GM12864 (cell line): ENCODE data around the gene TEAD1.

ENCODE experiments used
- DNase-seq: peaks from one replicate; pipeline ENCODE4 v3.0.0-alpha.2; 2011; ENCODE audit warnings: low read depth
- H3K4me3 ChIP-seq: 2 replicates; pipeline ENCODE4 v1.5.1; 2011; ENCODE audit warnings: mild to moderate bottlenecking, low read depth, low read length, control low read depth
- TF ChIP-seq, protein P1 (sequence below): IDR thresholded peaks from 2 replicates; pipeline ENCODE4 v1.5.1; 2011; ENCODE audit warnings: low read depth, mild to moderate bottlenecking, moderate library complexity, low read length, control low read depth, inconsistent platforms; ENCODE audit errors: missing control alignments

TEAD1 gene

DNA sequence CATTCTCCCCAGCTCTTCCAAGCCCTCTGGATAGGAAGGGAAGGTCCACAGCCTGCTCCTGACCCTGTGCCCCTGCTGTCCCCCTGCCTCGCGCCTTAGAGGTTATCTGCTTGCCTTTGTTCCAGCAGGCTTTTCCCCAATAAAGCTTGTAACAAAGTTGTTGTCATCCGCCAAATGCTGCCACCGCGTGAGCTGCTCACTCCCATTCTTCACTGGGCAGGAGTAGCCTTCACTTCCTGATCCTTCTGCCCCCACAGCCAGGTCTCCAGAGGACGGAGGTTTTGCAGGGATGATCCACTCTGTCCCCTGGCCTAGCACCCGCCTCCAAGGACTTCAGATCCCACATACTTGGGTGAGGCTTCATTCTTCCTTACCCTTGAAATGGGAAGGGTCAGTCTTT lies 240.9 kb downstream of the TEAD1 start:
- DNase-seq: no peak
- no peak overlapping the region for H3K4me3 ChIP-seq
- TF ChIP-seq, protein P1, sequence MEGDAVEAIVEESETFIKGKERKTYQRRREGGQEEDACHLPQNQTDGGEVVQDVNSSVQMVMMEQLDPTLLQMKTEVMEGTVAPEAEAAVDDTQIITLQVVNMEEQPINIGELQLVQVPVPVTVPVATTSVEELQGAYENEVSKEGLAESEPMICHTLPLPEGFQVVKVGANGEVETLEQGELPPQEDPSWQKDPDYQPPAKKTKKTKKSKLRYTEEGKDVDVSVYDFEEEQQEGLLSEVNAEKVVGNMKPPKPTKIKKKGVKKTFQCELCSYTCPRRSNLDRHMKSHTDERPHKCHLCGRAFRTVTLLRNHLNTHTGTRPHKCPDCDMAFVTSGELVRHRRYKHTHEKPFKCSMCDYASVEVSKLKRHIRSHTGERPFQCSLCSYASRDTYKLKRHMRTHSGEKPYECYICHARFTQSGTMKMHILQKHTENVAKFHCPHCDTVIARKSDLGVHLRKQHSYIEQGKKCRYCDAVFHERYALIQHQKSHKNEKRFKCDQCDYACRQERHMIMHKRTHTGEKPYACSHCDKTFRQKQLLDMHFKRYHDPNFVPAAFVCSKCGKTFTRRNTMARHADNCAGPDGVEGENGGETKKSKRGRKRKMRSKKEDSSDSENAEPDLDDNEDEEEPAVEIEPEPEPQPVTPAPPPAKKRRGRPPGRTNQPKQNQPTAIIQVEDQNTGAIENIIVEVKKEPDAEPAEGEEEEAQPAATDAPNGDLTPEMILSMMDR: no peak

DNA sequence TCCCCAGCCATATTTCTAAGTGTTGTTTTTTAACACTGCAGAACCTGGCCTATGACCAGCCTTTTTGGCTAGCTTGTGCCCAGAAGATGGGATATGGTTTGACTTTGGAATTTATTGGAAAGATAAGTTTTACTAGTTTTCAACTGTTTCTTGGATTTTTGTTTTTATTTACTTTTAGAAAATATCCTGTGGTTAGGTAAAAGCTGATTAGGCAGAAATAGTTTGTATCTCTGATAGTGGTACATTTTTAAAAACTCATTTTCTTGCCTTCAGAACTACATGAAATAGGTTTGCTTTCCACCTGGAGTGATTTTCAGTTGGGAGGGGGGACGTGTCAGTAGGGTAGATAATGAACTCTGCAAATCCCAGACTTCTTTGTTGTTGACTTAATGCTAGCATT lies 243.6 kb downstream of the TEAD1 start:
- H3K4me3 ChIP-seq: no peak overlapping the region
- no peak for DNase-seq
- TF ChIP-seq, protein P1: no peak

DNA sequence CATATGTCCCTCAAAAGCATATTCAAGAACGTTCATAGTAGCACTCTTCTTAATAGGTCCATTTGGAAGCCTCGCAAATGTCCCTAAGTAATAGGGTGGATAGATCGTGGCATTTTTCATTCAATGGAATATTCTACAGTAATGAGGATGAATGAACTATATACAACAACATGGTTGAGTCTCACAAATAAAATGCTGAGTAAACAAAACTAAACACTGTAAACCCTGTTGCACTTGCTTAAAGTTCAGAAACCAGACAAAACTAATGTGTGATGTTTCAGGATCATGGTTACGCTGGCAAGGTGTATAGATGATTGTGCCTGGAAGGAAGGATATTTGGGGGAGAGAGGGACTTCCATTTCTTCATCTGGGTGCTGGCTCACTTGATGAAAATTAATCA lies 244.4 kb downstream of the TEAD1 start:
- no peak overlapping the region for H3K4me3 ChIP-seq
- TF ChIP-seq, protein P1: no peak
- no peak for DNase-seq

DNA sequence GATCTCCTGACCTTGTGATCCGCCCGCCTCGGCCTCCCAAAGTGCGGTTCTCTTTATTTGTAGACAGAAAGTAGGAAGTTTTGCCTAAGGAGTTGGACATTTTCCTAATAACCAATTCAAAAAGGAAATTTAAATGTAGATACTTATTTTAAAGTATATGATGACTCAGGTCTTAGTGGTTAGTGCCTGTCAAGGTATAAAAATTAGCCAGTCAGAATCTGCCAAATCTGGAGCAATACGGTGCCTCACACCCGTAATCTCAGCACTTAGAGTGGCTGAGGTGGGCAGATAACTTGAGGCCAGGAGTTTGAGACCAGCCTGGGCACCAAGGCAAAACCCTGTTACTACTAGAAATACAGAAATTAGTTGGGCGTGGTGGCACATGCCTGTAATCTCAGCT lies 248.2 kb downstream of the TEAD1 start:
- DNase-seq: no peak
- TF ChIP-seq, protein P1: no peak
- H3K4me3 ChIP-seq: no peak overlapping the region

DNA sequence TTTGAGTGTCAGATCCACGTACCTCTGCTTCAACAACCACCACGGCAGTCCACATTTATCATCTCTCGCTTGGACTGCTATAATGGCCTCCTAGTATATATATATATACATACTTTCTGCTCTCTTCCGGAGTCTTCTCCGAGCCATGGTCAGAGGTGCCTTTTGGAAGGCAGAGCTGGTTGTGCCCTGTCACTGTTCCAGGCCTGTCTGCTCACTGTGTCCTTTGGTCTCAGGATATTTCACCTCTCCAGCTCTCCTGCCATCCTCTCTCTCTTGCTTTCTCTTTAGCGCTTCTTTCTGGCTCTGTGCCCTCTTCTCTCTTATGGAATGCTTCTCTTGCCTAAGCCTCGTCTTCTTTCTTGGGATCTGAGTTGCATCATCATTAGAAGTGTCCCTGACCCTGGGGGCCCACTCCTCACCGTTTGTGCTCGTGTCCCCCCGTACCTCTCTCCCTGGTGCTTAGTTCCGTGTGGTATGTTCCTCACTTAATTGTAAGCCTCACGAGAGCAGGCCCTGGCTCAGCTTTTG lies 248.8 kb downstream of the TEAD1 start:
- TF ChIP-seq, protein P1: no peak
- H3K4me3 ChIP-seq: no peak overlapping the region
- DNase-seq: no peak

DNA sequence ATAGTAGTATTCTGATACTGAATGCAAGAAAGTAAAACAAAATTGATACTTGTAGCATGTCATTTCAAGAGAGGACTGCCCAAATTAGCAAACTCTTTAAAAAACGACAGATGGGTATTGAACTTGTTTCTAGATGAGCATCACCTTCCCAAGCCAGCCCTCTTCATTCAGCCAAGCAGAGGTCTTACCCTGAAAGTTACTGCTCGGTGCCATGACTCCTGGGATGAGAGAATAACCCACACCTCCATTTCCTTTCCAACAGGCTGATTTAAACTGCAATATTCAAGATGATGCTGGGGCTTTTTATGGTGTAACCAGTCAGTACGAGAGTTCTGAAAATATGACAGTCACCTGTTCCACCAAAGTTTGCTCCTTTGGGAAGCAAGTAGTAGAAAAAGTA lies 250.4 kb downstream of the TEAD1 start:
- H3K4me3 ChIP-seq: no peak overlapping the region
- no peak for DNase-seq
- TF ChIP-seq, protein P1: no peak

DNA sequence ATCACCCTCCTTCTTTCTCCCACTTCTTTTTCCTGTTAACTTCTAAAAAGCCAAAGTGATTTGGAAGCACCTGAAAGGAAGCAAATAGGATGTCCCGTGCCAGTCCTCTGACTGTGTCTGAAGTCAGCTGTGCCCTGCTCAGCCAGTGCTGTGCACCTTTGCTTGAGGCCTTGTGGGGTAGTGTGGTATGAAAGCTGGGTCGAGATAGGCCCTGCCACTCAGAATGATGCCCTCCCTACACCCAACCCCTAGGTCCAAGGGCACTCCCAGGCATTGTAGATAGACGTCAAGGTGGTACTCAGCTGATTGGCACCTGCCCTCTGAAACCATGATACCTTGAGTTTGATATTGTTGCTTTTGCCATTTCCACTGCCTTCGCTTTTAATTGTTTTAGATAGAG lies 251.3 kb downstream of the TEAD1 start:
- DNase-seq: no peak
- TF ChIP-seq, protein P1: no peak
- H3K4me3 ChIP-seq: no peak overlapping the region
